ENCODE results near the gene KRT84.

DNA sequence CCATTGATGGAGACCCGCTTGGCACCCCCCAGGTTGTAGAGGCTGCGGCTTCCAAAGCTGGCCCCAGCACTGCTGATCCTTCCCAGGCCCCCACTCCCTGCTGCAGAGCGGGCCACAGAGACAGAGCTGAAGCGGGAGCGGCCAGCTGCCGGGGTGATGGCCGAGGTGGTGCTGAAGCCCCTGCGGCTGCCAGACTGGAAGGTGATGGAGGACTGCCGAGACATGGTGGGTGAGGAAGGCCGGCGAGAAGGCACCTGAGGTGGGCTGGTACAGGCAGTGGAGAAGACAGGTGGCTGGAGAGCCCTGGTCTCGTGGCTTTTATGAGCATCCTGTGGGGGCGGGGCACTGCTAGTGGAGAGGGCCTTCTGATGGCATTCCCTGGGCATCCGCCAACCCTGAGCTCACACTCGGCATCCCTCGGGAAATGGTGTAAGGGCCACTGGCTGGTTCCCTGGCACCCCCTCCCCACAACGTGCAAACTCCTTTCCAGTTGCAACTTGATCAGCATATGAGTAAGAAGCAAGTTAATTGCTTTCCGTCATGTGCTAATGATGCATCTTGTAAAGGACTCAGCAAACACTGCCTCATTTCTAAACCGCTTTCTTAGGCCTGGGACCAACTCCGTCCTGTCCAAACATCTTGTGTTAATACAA is 48.8 kb upstream of the KRT84 start, which contains the start of gene KRT75:
- TF ChIP-seq SPI1 (IDR thresholded peaks at IDR 0.05; ENCODE audit: borderline replicate concordance, low read depth), result no peak
- TF ChIP-seq, protein P1, sequence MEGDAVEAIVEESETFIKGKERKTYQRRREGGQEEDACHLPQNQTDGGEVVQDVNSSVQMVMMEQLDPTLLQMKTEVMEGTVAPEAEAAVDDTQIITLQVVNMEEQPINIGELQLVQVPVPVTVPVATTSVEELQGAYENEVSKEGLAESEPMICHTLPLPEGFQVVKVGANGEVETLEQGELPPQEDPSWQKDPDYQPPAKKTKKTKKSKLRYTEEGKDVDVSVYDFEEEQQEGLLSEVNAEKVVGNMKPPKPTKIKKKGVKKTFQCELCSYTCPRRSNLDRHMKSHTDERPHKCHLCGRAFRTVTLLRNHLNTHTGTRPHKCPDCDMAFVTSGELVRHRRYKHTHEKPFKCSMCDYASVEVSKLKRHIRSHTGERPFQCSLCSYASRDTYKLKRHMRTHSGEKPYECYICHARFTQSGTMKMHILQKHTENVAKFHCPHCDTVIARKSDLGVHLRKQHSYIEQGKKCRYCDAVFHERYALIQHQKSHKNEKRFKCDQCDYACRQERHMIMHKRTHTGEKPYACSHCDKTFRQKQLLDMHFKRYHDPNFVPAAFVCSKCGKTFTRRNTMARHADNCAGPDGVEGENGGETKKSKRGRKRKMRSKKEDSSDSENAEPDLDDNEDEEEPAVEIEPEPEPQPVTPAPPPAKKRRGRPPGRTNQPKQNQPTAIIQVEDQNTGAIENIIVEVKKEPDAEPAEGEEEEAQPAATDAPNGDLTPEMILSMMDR (IDR thresholded peaks at IDR 0.05; ENCODE audit: insufficient read depth, low read length), result no peak
- TF ChIP-seq, protein P2, sequence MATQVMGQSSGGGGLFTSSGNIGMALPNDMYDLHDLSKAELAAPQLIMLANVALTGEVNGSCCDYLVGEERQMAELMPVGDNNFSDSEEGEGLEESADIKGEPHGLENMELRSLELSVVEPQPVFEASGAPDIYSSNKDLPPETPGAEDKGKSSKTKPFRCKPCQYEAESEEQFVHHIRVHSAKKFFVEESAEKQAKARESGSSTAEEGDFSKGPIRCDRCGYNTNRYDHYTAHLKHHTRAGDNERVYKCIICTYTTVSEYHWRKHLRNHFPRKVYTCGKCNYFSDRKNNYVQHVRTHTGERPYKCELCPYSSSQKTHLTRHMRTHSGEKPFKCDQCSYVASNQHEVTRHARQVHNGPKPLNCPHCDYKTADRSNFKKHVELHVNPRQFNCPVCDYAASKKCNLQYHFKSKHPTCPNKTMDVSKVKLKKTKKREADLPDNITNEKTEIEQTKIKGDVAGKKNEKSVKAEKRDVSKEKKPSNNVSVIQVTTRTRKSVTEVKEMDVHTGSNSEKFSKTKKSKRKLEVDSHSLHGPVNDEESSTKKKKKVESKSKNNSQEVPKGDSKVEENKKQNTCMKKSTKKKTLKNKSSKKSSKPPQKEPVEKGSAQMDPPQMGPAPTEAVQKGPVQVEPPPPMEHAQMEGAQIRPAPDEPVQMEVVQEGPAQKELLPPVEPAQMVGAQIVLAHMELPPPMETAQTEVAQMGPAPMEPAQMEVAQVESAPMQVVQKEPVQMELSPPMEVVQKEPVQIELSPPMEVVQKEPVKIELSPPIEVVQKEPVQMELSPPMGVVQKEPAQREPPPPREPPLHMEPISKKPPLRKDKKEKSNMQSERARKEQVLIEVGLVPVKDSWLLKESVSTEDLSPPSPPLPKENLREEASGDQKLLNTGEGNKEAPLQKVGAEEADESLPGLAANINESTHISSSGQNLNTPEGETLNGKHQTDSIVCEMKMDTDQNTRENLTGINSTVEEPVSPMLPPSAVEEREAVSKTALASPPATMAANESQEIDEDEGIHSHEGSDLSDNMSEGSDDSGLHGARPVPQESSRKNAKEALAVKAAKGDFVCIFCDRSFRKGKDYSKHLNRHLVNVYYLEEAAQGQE (IDR thresholded peaks at IDR 0.05; ENCODE audit: insufficient replicate concordance, low read depth), result no peak

Data from HL-60 (cell line).